Activated CD4-positive, alpha-beta memory T cell treated with anti-CD3 and anti-CD28 coated beads for 36 hours (primary cell): ENCODE measurements around the gene HNRNPA1. TPM values are rescaled to one million over a fixed set of nuclear protein-coding genes. Genes with fewer than 3 reads are reported as not detected.

Source experiments
- total RNA-seq, 2 experiments: library from RNA; stranded (reverse); gene quantifications; one replicate each; pipeline ENCODE4 v1.2.3, GENCODE V29; 2021

Gene HNRNPA1
- total RNA-seq, 2 experiments from 2014 or later, result 2,070 to 2,080 TPM

Other genes with a start within 250 kb of the HNRNPA1 start
- gene HOXC5, start 247.7 kb upstream of the HNRNPA1 start, total RNA-seq, result not detected
- gene HOXC4, start 226.9 kb upstream of the HNRNPA1 start, total RNA-seq, result under 1 TPM in 1 of 2 experiments, not detected in 1; 0.17 TPM
- 10 to 100 TPM; 25.3 to 26.4 TPM for gene SMUG1, start 91.7 kb upstream of the HNRNPA1 start, total RNA-seq
- 100 to 1,000 TPM; 132 to 138 TPM for gene CBX5, start 604 bp upstream of the HNRNPA1 start, total RNA-seq
- gene NFE2, start 20.3 kb downstream of the HNRNPA1 start, total RNA-seq, result not detected
- gene COPZ1, start 44.4 kb downstream of the HNRNPA1 start, total RNA-seq, result 100 to 1,000 TPM in 1 of 2 experiments, 10 to 100 TPM in 1; 99.0 to 110 TPM
- gene GPR84, start 83.8 kb downstream of the HNRNPA1 start, total RNA-seq, result 1 to 10 TPM; 2.4 to 2.6 TPM
- 1 to 10 TPM; 1.3 TPM for gene ZNF385A, start 104.0 kb downstream of the HNRNPA1 start, total RNA-seq
- gene ITGA5, start 138.5 kb downstream of the HNRNPA1 start, total RNA-seq, result 10 to 100 TPM; 33.8 to 34.9 TPM
- 10 to 100 TPM; 11.3 to 13.0 TPM for gene GTSF1, start 192.9 kb downstream of the HNRNPA1 start, total RNA-seq
- 100 to 1,000 TPM; 158 to 160 TPM for gene NCKAP1L, start 217.0 kb downstream of the HNRNPA1 start, total RNA-seq